Adrenal gland (tissue), 12 donors: Measurements from ENCODE around the gene ZNF398. TPM values are rescaled to one million over a fixed set of nuclear protein-coding genes. Genes with fewer than 3 reads are reported as not detected.

ENCODE experiments used
- DNase-seq, 7 donors: peaks; one replicate each; pipeline ENCODE4 v3.0.0-alpha.2; 2019 to 2020
- H3K27ac ChIP-seq, 5 donors: fragments of 200-600 bp; sonication (generic) in 4 of 5; 1 replicate in 3 of 5; 2 replicates in 2 of 5; pipeline versions ENCODE4 v1.5.1 to v1.8.0; 2016 to 2020; ENCODE audit warnings: mild to moderate bottlenecking in 1 of 5
- H3K27me3 ChIP-seq: fragments of 200-600 bp; 2 replicates; pipeline ENCODE4 v1.8.0; 2021
- H3K36me3 ChIP-seq, 2 donors: fragments of 200-600 bp; replicated peaks in 1 of 2; 1 replicate in 1 of 2; 2 replicates in 1 of 2; pipeline versions ENCODE4 v1.5.1 to v1.8.0; 2018 to 2022
- H3K4me1 ChIP-seq, 2 donors: fragments of 200-600 bp; replicated peaks in 1 of 2; 1 replicate in 1 of 2; 2 replicates in 1 of 2; pipeline versions ENCODE4 v1.5.1 to v1.8.0; 2018 to 2021
- H3K4me3 ChIP-seq, 4 donors: fragments of 200-600 bp; sonication (generic) in 3 of 4; one replicate each; pipeline ENCODE4 v1.5.1; 2016 to 2018
- H3K9me3 ChIP-seq, 3 donors: fragments of 200-600 bp; sonication (generic) in 1 of 3; replicated peaks in 1 of 3; 1 replicate in 2 of 3; 2 replicates in 1 of 3; pipeline versions ENCODE4 v1.5.1 to v1.8.0; 2016 to 2021
- CTCF ChIP-seq, 6 experiments: fragments of 450-650 bp in 4 of 6; fragments of 200-600 bp in 2 of 6; sonication (generic) in 1 of 6; IDR thresholded peaks; 1 replicate in 5 of 6; 2 replicates in 1 of 6; pipeline versions ENCODE4 v1.5.1 to v1.8.0; 2016 to 2021; ENCODE audit warnings: antibody characterized with exemption in 6 of 6, mild to moderate bottlenecking in 2 of 6, moderate library complexity in 1 of 6
- POLR2A ChIP-seq, 2 donors: fragments of 450-650 bp; IDR thresholded peaks; one replicate each; pipeline ENCODE4 v1.6.1; 2017; ENCODE audit warnings: antibody characterized with exemption in 2 of 2, mild to moderate bottlenecking in 2 of 2, moderate library complexity in 1 of 2
- WGBS, 4 donors: extraction: QIAGEN DNeasy Blood & Tissue Kit in 2 of 4; methylation state at CpG; one replicate each; pipeline versions ENCODE4 v1.1.5 to v1.1.7; 2013 to 2017; 5-methylcytosine and 5-hydroxymethylcytosine counted together
- intact Hi-C, 2 donors: fragments of 100-400 bp; cut with DNase I; formaldehyde crosslinking; loops; one replicate each; pipeline versions ENCODE4 v1.14.1 to v1.15.0; 2022 to 2023
- polyA plus RNA-seq, 3 donors: library from polyadenylated mRNA; stranded (reverse); fragments of 200-250 nt in 2 of 3; fragments of 350-450 nt in 1 of 3; fragmentation: Illumina TruSeq in 1 of 3; extraction: RNeasy Lipid Tissue Mini Kit (QIAGEN cat#74804) in 1 of 3; gene quantifications; one replicate each; pipeline ENCODE4 v1.2.3, GENCODE V29; 2013 to 2014
- total RNA-seq, 9 donors: library from RNA; depleted of rRNA in 4 of 9; stranded (reverse); fragments of >200 nt in 4 of 9; fragments of 120-200 nt in 1 of 9; fragmentation: NEBNext Ultra II Directional in 1 of 9; extraction: Animal tissue kit (Norgen Biotek cat#: 25700) in 1 of 9; gene quantifications; one replicate each; pipeline versions ENCODE4 v1.1.0 to v1.2.4, GENCODE V29; 2013 to 2023
- donor health status: healthy with polysubstance abuse.
- donor health status: Bipolar disorder and iron deficiency.
- donor health status: DM: yes; HTN: yes; CAD: no.
- donor health status: DM: no; HTN: no; CAD: no.
- donor health status: DM: no; HTN: no; CAD: no.
- donor health status: DM: yes; HTN: yes; CAD: no.

ZNF398 gene
- total and polyA plus RNA-seq, 12 donors, result 2.0 to 18.7 (median 12.5) TPM

DNA sequence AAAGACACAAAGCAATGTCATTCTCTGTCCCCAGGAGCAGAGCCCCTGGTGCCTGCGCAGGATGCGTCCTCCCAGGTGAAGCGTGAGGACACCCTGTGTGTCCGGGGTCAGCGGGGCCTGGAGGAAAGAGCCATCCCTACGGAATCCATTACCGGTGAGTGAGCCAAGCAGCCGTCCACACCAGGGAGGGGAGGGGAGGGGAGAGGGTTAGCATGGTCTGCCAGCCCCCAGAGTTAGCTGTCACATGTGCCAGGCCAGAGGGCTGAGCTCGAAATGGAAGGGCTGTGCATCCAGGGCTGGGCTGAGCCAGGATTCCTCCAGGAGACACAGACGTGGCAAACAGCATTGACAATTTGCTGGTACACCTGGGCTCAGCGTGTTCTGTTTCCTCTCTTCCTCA is 63.3 kb downstream of the ZNF398 start:
- Histone ChIP-seq H3K4me1 (no peaks in the 10 kb centered on the region), H3K4me3 (no peak overlapping the region), H3K9me3 (no peaks in the 10 kb centered on the region), H3K27ac (no peak overlapping the region), H3K36me3 (peaks cover 0 to 90% of the 10 kb centered on the region in 2 donors), H3K27me3 (no peaks in the 10 kb centered on the region)
- intact Hi-C loops, result no loop called here
- no peak for TF ChIP-seq CTCF (IDR thresholded peaks at IDR 0.05)
- TF ChIP-seq POLR2A (IDR thresholded peaks at IDR 0.05), result no peak
- no peak for DNase-seq
- 89 to 94% (median 90%) methylated on average over 7 to 11 of the region's 11 CpGs for WGBS, 4 donors

DNA sequence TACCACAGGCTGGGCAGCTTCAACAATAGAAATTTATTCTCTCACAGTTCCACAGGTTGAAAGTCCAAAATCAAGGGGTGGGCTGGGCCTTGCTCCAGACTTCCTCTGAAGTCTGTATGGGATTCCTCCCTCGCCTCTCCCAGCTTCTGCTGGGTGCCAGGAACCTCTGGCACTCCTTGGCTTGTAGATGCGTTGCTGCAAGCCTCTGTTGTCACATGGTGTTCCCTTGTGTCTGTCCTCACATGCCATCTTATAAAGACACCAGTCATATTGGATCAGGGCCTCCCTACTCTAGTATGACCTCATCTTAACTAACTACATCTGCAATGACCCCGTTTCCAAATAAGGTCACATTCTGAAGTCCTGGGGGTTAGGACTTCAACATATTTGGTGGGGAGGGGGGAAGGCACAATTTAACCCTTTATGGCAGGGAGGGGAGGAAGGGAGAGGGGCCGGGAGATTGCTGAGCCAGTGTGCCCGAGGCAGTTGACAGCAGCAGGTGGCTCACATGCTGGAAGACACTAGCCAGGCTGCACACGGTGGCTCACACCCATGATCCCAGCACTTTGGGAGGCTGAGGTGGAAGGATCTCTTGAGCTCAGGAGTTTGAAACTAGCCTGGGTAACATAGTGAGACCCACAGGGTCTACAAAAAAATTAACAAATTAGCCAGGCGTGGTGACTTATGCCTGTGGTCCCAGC is 66.9 kb downstream of the ZNF398 start:
- intact Hi-C loops, result no loop called here
- no peaks in the 10 kb centered on the region for H3K27me3 ChIP-seq
- no peak overlapping the region for H3K4me3 ChIP-seq
- peaks cover 0 to 97% of the 10 kb centered on the region in 2 donors for H3K36me3 ChIP-seq
- no peak overlapping the region for H3K27ac ChIP-seq
- no peak for DNase-seq
- no peaks in the 10 kb centered on the region for H3K4me1 ChIP-seq
- TF ChIP-seq POLR2A (IDR thresholded peaks at IDR 0.05) (no peak), CTCF (IDR thresholded peaks at IDR 0.05) (no peak)
- no peaks in the 10 kb centered on the region for H3K9me3 ChIP-seq
- WGBS, 4 donors, result 70 to 80% (median 75%) methylated on average over 7 of the region's 7 CpGs

GRCh38 chr7:149216402-149216801 is 69.1 kb downstream of the ZNF398 start:
- intact Hi-C loops, result no loop called here

DNA sequence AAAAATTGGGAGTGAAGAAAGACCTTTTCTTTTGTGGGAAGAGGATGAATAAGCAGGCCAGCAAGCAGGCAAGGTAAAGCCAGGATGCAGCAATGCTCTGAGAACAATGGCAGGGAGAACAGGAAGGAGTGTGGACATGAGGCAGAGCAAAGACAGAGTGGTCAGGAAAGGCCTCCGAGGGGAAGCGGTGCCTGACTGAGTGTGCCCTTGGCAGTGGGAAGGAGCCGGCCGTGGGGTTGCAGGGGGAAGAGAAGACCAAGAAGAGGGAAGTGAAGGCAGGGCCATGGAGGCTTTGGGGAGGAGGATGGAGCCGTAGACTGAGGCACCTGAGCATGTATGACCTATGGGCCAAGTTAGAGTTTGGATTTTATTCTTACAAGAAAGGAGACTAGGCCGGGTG is 70.3 kb downstream of the ZNF398 start:
- 85 to 92% (median 87%) methylated on average over 6 of the region's 6 CpGs for whole genome bisulfite sequencing, 4 donors
- intact Hi-C loops, result no loop called here
- TF ChIP-seq CTCF (IDR thresholded peaks at IDR 0.05) (no peak), POLR2A (IDR thresholded peaks at IDR 0.05) (no peak)

More at GRCh38 chr7:149216402-149216801, 69.1 kb downstream of the ZNF398 start:
- H3K4me3 ChIP-seq, result no peak overlapping the region
- no peak overlapping the region for H3K27ac ChIP-seq
- TF ChIP-seq POLR2A (IDR thresholded peaks at IDR 0.05) (no peak), CTCF (IDR thresholded peaks at IDR 0.05) (no peak)
- no peaks in the 10 kb centered on the region for H3K27me3 ChIP-seq
- no peaks in the 10 kb centered on the region for H3K4me1 ChIP-seq
- no peaks in the 10 kb centered on the region for H3K9me3 ChIP-seq
- H3K36me3 ChIP-seq, result peaks cover 0 to 97% of the 10 kb centered on the region in 2 donors
- WGBS, 4 donors, result 55 to 80% (median 69%) methylated on average over 2 of the region's 2 CpGs
- no peak for DNase-seq

More for the DNA sequence above, 70.3 kb downstream of the ZNF398 start:
- Histone ChIP-seq H3K9me3 (no peaks in the 10 kb centered on the region), H3K36me3 (peaks cover 0 to 89% of the 10 kb centered on the region in 2 donors), H3K27me3 (no peaks in the 10 kb centered on the region), H3K4me3 (no peak overlapping the region), H3K4me1 (no peaks in the 10 kb centered on the region), H3K27ac (no peak overlapping the region)
- no peak for DNase-seq
